NCI-H82 treated with DMSO at 0.1 percent for 48 hours (cell line): ENCODE data around the gene ZBTB49.

Experiments
- DNase-seq: peaks from one replicate; lab custom pipeline; 2025; ENCODE audit not compliant: unreplicated experiment; lab: John Stamatoyannopoulos, UW

The ZBTB49 gene

GRCh38 chr4:4277531-4277930 is 12.5 kb upstream of the ZBTB49 start:
- no peak for DNase-seq

GRCh38 chr4:4281787-4282186 is 8.3 kb upstream of the ZBTB49 start:
- DNase-seq = no peak

- no peak for DNase-seq
Measured at GRCh38 chr4:4284827-4285618, 5.0 kb upstream of the ZBTB49 start.

GRCh38 chr4:4288098-4288497 is 2.0 kb upstream of the ZBTB49 start:
- DNase-seq = no peak

- DNase-seq = no peak
Measured at GRCh38 chr4:4289055-4289454, 996 bp upstream of the ZBTB49 start.

- DNase-seq = no peak
Measured at GRCh38 chr4:4289597-4289940, 482 bp upstream of the ZBTB49 start.

- no peak for DNase-seq
Measured at GRCh38 chr4:4293279-4293678, 3.2 kb downstream of the ZBTB49 start.

GRCh38 chr4:4296283-4296846 is 6.3 kb downstream of the ZBTB49 start:
- no peak for DNase-seq

GRCh38 chr4:4299006-4299405 is 9.0 kb downstream of the ZBTB49 start:
- no peak for DNase-seq

- no peak for DNase-seq
Measured at GRCh38 chr4:4302001-4302400, 11.9 kb downstream of the ZBTB49 start.

GRCh38 chr4:4302416-4302815 is 12.4 kb downstream of the ZBTB49 start:
- no peak for DNase-seq

- DNase-seq = no peak
Measured at GRCh38 chr4:4306920-4307319, 16.9 kb downstream of the ZBTB49 start.

GRCh38 chr4:4308800-4309441 is 18.9 kb downstream of the ZBTB49 start:
- DNase-seq = no peak

GRCh38 chr4:4311193-4311592 is 21.1 kb downstream of the ZBTB49 start:
- DNase-seq = no peak

GRCh38 chr4:4315461-4316149 is 25.6 kb downstream of the ZBTB49 start:
- no peak for DNase-seq

- no peak for DNase-seq
Measured at GRCh38 chr4:4316150-4316495, 26.1 kb downstream of the ZBTB49 start.

- DNase-seq = no peak
Measured at GRCh38 chr4:4317496-4318232, 27.6 kb downstream of the ZBTB49 start.

- DNase-seq = no peak
Measured at GRCh38 chr4:4320528-4320927, 30.5 kb downstream of the ZBTB49 start.

GRCh38 chr4:4320951-4321714 is 31.1 kb downstream of the ZBTB49 start:
- DNase-seq = no peak

GRCh38 chr4:4321951-4322688 is 32.1 kb downstream of the ZBTB49 start:
- no peak for DNase-seq
